Tibial artery (tissue), 4 donors: ENCODE measurements around the gene ADAMTS10.

Experiments
- DNase-seq, 2 donors: peaks; one replicate each; pipeline ENCODE4 v3.0.0-alpha.2; 2019
- H3K27ac ChIP-seq, 2 donors: fragments of 200-600 bp; sonication (generic) in 1 of 2; 1 replicate in 1 of 2; 2 replicates in 1 of 2; pipeline ENCODE4 v1.5.1; 2018 to 2019; ENCODE audit warnings: mild to moderate bottlenecking in 1 of 2
- H3K27me3 ChIP-seq, 2 donors: fragments of 200-600 bp; sonication (generic) in 1 of 2; one replicate each; pipeline versions ENCODE4 v1.5.1 to v1.6.0; 2016 to 2019
- H3K36me3 ChIP-seq, 3 donors: fragments of 200-600 bp; sonication (generic) in 2 of 3; one replicate each; pipeline ENCODE4 v1.5.1; 2016 to 2019; ENCODE audit warnings: mild to moderate bottlenecking in 2 of 3
- H3K4me1 ChIP-seq, 4 donors: fragments of 200-600 bp; sonication (generic) in 2 of 4; 1 replicate in 3 of 4; 2 replicates in 1 of 4; pipeline ENCODE4 v1.5.1; 2016 to 2019
- H3K4me3 ChIP-seq, 2 donors: fragments of 200-600 bp; sonication (generic) in 1 of 2; 1 replicate in 1 of 2; 2 replicates in 1 of 2; pipeline ENCODE4 v1.5.1; 2018 to 2019; ENCODE audit warnings: mild to moderate bottlenecking in 2 of 2
- H3K9me3 ChIP-seq, 3 donors: fragments of 200-600 bp; sonication (generic) in 1 of 3; one replicate each; pipeline ENCODE4 v1.5.1; 2016 to 2019
- CTCF ChIP-seq, 2 experiments: fragments of 200-600 bp in 1 of 2; fragments of 450-650 bp in 1 of 2; IDR thresholded peaks; one replicate each; pipeline ENCODE4 v1.5.1; 2017 to 2019; ENCODE audit warnings: antibody characterized with exemption in 2 of 2, mild to moderate bottlenecking in 1 of 2, moderate library complexity in 1 of 2
- intact Hi-C: fragments of 100-400 bp; cut with DNase I; formaldehyde crosslinking; loops from one replicate; pipeline ENCODE4 v1.15.0; 2023; ENCODE audit warnings: low total_unique reads

ADAMTS10 gene

DNA sequence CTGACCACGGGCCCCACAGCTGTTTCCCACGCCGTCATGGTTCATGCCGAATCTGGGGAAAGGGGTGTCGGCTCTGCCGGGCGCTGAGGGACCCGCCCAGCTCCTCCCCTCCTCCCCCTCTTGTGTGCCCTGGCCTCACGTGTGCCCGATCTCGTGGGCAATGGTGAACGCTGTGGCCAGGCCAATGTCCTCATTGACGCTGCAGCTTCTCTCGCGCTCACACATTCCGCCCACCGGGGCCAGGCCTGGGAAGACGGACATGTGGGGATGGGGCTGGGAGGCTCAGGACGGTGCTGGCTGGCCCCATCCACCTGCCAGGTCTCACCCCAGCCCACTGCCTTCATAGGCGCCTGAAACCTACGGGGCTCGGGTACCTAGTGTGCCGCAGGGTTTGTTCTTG, 14.3 kb downstream of the ADAMTS10 start:
- H3K36me3 ChIP-seq = peaks cover 46 to 66% (median 59%) of the 10 kb centered on the region in 3 donors
- no peaks in the 10 kb centered on the region for H3K27me3 ChIP-seq
- peaks cover 0 to 34% (median 17%) of the 10 kb centered on the region in 4 donors for H3K4me1 ChIP-seq
- no peak for TF ChIP-seq CTCF (IDR thresholded peaks at IDR 0.05)
- intact Hi-C loops = no loop called here
- DNase-seq = no peak
- H3K4me3 ChIP-seq = no peak overlapping the region
- H3K9me3 ChIP-seq = no peaks in the 10 kb centered on the region
- no peak overlapping the region for H3K27ac ChIP-seq

DNA sequence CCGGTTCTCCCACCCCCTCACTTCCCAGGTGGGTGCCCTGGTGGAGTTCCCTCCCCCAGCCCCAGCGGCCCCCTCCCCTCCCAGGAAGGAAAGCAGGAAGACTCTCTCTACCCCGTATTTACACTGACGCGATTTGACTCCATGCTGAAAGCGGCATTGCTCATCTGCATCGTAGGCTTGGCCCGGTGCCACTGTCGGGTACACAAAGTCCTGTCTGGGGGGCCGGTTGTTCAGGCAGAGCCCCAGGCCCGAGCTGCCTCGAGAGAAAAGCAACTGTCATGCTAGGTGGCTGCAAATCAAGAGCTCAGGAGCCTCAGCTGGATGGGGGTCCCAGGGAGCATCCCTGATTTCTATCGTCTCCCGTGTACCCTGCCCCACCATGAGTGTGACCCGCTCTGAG, 14.9 kb downstream of the ADAMTS10 start:
- H3K9me3 ChIP-seq = no peaks in the 10 kb centered on the region
- peaks cover 0 to 34% (median 17%) of the 10 kb centered on the region in 4 donors for H3K4me1 ChIP-seq
- no peak for DNase-seq
- no peak for TF ChIP-seq CTCF (IDR thresholded peaks at IDR 0.05)
- no peaks in the 10 kb centered on the region for H3K27me3 ChIP-seq
- H3K4me3 ChIP-seq = no peak overlapping the region
- intact Hi-C loops = no loop called here
- H3K27ac ChIP-seq = peak overlapping the region in 1 of 2 donors; percentile 10
- H3K36me3 ChIP-seq = peaks cover 40 to 61% (median 55%) of the 10 kb centered on the region in 3 donors

DNA sequence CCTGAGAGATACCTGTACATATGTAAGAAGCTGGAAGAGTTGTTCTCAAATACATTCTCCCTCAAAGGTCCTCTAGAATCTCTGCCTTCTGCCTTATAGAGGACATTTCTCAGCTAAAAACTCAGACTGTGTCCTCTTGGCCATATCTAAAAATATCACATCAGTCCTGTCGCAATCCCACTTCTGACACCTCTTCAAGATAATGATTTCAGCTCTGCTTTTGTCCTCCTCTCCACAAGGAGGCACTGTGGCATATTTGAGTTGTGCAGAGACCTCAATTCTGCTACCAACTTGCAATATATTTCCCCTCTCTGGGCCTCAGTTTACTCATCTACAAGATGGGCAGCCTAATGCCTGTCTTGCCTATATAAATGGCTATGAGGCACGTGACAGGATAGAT, 16.6 kb downstream of the ADAMTS10 start:
- intact Hi-C loops = no loop called here
- DNase-seq = no peak
- H3K36me3 ChIP-seq = peaks cover 30 to 55% (median 40%) of the 10 kb centered on the region in 3 donors
- TF ChIP-seq CTCF (IDR thresholded peaks at IDR 0.05) = peak; percentile 21 to 41
- H3K27me3 ChIP-seq = no peaks in the 10 kb centered on the region
- no peak overlapping the region for H3K4me3 ChIP-seq
- peaks cover 0 to 34% (median 17%) of the 10 kb centered on the region in 4 donors for H3K4me1 ChIP-seq
- no peaks in the 10 kb centered on the region for H3K9me3 ChIP-seq
- H3K27ac ChIP-seq = peak overlapping the region; percentile 23 to 48

- peak; percentile 99 for DNase-seq
- no peaks in the 10 kb centered on the region for H3K9me3 ChIP-seq
- no peak for TF ChIP-seq CTCF (IDR thresholded peaks at IDR 0.05)
- peaks cover 22 to 55% (median 40%) of the 10 kb centered on the region in 3 donors for H3K36me3 ChIP-seq
- H3K4me1 ChIP-seq = peaks cover 0 to 34% (median 17%) of the 10 kb centered on the region in 4 donors
- peak overlapping the region; percentile 42 to 49 for H3K4me3 ChIP-seq
- intact Hi-C loops = no loop called here
- H3K27me3 ChIP-seq = no peaks in the 10 kb centered on the region
- peak overlapping the region; percentile 50 to 53 for H3K27ac ChIP-seq
Measured at GRCh38 chr19:8592231-8593009, 18.1 kb downstream of the ADAMTS10 start.

GRCh38 chr19:8589177-8589714, 21.3 kb downstream of the ADAMTS10 start:
- Histone ChIP-seq H3K27ac (no peak overlapping the region), H3K4me3 (no peak overlapping the region), H3K27me3 (no peaks in the 10 kb centered on the region), H3K36me3 (peaks cover 23 to 57% (median 39%) of the 10 kb centered on the region in 3 donors), H3K9me3 (no peaks in the 10 kb centered on the region), H3K4me1 (peaks cover 0 to 25% (median 15%) of the 10 kb centered on the region in 4 donors)
- intact Hi-C loops = no loop called here
- TF ChIP-seq CTCF (IDR thresholded peaks at IDR 0.05) = no peak
- no peak for DNase-seq
